Type B pancreatic cell (in vitro differentiated cells): ENCODE measurements around the gene STARD7. TPM values are rescaled to one million over a fixed set of nuclear protein-coding genes. Genes with fewer than 3 reads are reported as not detected.

ENCODE experiments used
- DNase-seq: peaks from one replicate; pipeline ENCODE4 v3.0.0; 2021; ENCODE audit warnings: mixed read lengths; ENCODE audit not compliant: unreplicated experiment; ENCODE audit errors: extremely low spot score
- H3K27ac Mint-ChIP-seq: 2 replicates; pipeline ENCODE4 v1.8.0; 2021; ENCODE audit warnings: mild to moderate bottlenecking, mixed read lengths
- H3K27me3 Mint-ChIP-seq: 2 replicates; pipeline ENCODE4 v1.8.0; 2021; ENCODE audit warnings: mixed read lengths
- H3K36me3 Mint-ChIP-seq: 2 replicates; pipeline ENCODE4 v1.8.0; 2021; ENCODE audit warnings: mixed read lengths
- H3K4me1 Mint-ChIP-seq: one replicate; pipeline ENCODE4 v1.8.0; 2021; ENCODE audit warnings: mixed read lengths; ENCODE audit not compliant: unreplicated experiment
- H3K4me3 Mint-ChIP-seq: 2 replicates; pipeline ENCODE4 v1.8.0; 2021; ENCODE audit warnings: mild to moderate bottlenecking, mixed read lengths
- H3K9me3 Mint-ChIP-seq: 2 replicates; pipeline ENCODE4 v1.8.0; 2021; ENCODE audit warnings: mixed read lengths
- total RNA-seq: library from RNA; stranded (reverse); gene quantifications from 2 replicates; pipeline ENCODE4 v1.2.1, GENCODE V29; 2021; ENCODE audit warnings: low replicate concordance
- TF ChIP-seq, protein P1 (sequence below): fragments of 200-600 bp; sonication (generic); conservative IDR thresholded peaks from 2 replicates; pipeline ENCODE4 v1.5.0; 2021; ENCODE audit warnings: antibody characterized with exemption, mild to moderate bottlenecking

The STARD7 gene
- total RNA-seq, 1 donor from 2014 or later: 146 TPM

DNA sequence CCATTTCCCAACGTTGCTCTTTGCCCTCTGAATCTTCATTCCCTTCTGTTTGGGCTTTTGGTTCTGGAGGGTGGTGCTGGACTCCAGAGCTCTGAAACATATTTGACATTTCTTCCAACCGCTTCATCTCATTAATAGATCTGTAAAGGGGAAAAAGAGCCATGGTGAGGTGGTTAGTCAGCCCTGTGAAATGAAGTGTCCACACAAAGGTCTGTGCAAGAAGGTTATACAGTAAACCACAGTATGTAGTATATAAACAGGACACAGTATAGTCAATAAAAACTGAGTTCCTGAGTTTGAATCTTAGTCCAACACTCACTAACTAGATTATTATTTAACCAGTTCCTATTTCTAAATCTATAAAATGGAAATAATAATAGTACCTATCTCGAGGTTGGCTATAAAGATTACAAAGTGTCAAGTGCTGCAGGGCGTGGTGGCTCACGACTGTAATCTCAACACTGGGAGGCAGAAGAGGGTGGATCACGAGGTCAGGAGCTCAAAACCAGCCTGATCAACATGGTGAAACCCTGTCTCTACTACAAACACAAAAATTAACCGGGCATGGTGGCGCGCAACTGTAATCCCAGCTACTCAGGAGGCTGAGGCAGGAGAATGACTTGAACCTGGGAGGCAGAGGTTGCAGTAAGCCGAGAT lies 13.1 kb downstream of the STARD7 start:
- Mint-ChIP-seq H3K27ac (no peak overlapping the region), H3K36me3 (peaks cover 37% of the 10 kb centered on the region), H3K9me3 (no peaks in the 10 kb centered on the region), H3K4me3 (no peak overlapping the region), H3K27me3 (no peaks in the 10 kb centered on the region), H3K4me1 (peaks cover 9% of the 10 kb centered on the region)
- DNase-seq: no peak
- TF ChIP-seq, protein P1, sequence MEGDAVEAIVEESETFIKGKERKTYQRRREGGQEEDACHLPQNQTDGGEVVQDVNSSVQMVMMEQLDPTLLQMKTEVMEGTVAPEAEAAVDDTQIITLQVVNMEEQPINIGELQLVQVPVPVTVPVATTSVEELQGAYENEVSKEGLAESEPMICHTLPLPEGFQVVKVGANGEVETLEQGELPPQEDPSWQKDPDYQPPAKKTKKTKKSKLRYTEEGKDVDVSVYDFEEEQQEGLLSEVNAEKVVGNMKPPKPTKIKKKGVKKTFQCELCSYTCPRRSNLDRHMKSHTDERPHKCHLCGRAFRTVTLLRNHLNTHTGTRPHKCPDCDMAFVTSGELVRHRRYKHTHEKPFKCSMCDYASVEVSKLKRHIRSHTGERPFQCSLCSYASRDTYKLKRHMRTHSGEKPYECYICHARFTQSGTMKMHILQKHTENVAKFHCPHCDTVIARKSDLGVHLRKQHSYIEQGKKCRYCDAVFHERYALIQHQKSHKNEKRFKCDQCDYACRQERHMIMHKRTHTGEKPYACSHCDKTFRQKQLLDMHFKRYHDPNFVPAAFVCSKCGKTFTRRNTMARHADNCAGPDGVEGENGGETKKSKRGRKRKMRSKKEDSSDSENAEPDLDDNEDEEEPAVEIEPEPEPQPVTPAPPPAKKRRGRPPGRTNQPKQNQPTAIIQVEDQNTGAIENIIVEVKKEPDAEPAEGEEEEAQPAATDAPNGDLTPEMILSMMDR: no peak

- Mint-ChIP-seq H3K4me1 (peaks cover 8% of the 10 kb centered on the region), H3K9me3 (no peaks in the 10 kb centered on the region), H3K27ac (no peak overlapping the region), H3K36me3 (peaks cover 34% of the 10 kb centered on the region), H3K27me3 (no peaks in the 10 kb centered on the region), H3K4me3 (no peak overlapping the region)
- DNase-seq: no peak
- TF ChIP-seq, protein P1: no peak
Observed at GRCh38 chr2:96191937-96192670, 16.5 kb downstream of the STARD7 start.

DNA sequence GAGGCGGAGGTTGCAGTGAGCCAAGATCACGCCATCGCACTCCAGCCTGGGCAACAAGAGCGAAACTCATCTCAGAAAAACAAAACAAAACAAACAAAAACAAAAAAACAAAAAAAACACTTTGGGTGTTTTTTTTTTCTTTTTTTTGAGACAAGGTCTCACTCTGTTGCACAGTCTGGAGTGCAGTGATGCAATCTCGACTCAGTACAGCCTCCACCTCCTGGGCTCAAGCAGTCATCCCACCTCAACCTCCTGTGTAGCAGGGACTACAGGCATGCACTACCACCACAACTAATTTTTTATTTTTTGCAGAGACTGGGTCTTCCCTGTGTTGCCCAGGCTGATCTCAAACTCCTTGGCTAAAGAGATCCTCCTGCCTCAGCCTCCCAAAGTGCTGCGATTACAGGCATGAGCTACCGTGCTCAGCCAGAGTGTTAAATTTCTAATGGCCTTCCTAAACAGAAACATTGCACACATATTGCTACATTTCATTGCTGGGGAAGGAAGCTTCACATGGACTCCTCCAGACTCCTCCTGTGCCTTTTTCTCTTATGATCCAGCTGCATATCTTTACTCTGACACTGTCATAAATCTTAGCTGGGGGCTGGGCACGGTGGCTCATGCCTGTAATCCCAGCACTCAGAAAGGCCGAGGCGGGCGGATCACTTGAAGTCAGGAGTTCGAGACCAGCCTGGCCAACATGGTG lies 19.7 kb downstream of the STARD7 start:
- H3K4me3 Mint-ChIP-seq: no peak overlapping the region
- TF ChIP-seq, protein P1: no peak
- no peaks in the 10 kb centered on the region for H3K27me3 Mint-ChIP-seq
- H3K27ac Mint-ChIP-seq: no peak overlapping the region
- no peaks in the 10 kb centered on the region for H3K9me3 Mint-ChIP-seq
- no peaks in the 10 kb centered on the region for H3K4me1 Mint-ChIP-seq
- H3K36me3 Mint-ChIP-seq: peaks cover 46% of the 10 kb centered on the region
- DNase-seq: no peak

- Mint-ChIP-seq H3K27ac (no peak overlapping the region), H3K27me3 (no peaks in the 10 kb centered on the region), H3K9me3 (no peaks in the 10 kb centered on the region), H3K4me3 (no peak overlapping the region), H3K4me1 (no peaks in the 10 kb centered on the region), H3K36me3 (peaks cover 37% of the 10 kb centered on the region)
- DNase-seq: no peak
- TF ChIP-seq, protein P1: no peak
Observed at GRCh38 chr2:96186562-96186961, 22.1 kb downstream of the STARD7 start.

GRCh38 chr2:96185516-96185915 lies 23.1 kb downstream of the STARD7 start:
- H3K9me3 Mint-ChIP-seq: no peaks in the 10 kb centered on the region
- no peaks in the 10 kb centered on the region for H3K27me3 Mint-ChIP-seq
- H3K4me3 Mint-ChIP-seq: peak overlapping the region; percentile 26
- peaks cover 33% of the 10 kb centered on the region for H3K36me3 Mint-ChIP-seq
- DNase-seq: no peak
- H3K27ac Mint-ChIP-seq: peak overlapping the region; percentile 77
- H3K4me1 Mint-ChIP-seq: no peaks in the 10 kb centered on the region
- TF ChIP-seq, protein P1: no peak
